Natural killer cell (primary cell): ENCODE results near the gene CARD19. TPM values are rescaled to one million over a fixed set of nuclear protein-coding genes. Genes with fewer than 3 reads are reported as not detected.

ENCODE experiments used
- ATAC-seq, 3 donors: fragments of 150-1000 bp in 2 of 3; fragments of 200-7000 bp in 1 of 3; cut with Tn5 transposase; 1 replicate in 1 of 3; 2 replicates in 2 of 3; pipeline ENCODE4 v1.10.0; 2021; ENCODE audit warnings: mild to moderate bottlenecking in 2 of 3, moderate library complexity in 2 of 3
- DNase-seq, 2 donors: peaks; one replicate each; pipeline versions ENCODE4 v3.0.0 to v3.0.0-alpha.2; 2013 to 2021; ENCODE audit warnings: mixed read lengths in 1 of 2
- H3K27ac ChIP-seq: one replicate; pipeline ENCODE4 v1.5.1; 2013; ENCODE audit warnings: mild to moderate bottlenecking, low read length
- H3K27me3 ChIP-seq: one replicate; pipeline ENCODE4 v1.6.1; 2013; ENCODE audit warnings: low read length; ENCODE audit not compliant: control insufficient read depth, insufficient read depth
- H3K36me3 ChIP-seq: one replicate; pipeline ENCODE4 v1.6.1; 2013; ENCODE audit warnings: low read length; ENCODE audit not compliant: control insufficient read depth, insufficient read depth
- H3K4me1 ChIP-seq: one replicate; pipeline ENCODE4 v1.6.1; 2013; ENCODE audit warnings: low read length; ENCODE audit not compliant: control insufficient read depth, insufficient read depth
- H3K4me3 ChIP-seq: one replicate; pipeline ENCODE4 v1.5.1; 2013; ENCODE audit warnings: low read length
- H3K9me3 ChIP-seq: one replicate; pipeline ENCODE4 v1.6.1; 2013; ENCODE audit warnings: low read length; ENCODE audit not compliant: control insufficient read depth, insufficient read depth
- H3K27ac Mint-ChIP-seq, 2 donors: one replicate each; pipeline ENCODE4 v1.8.0; 2022; ENCODE audit warnings: mild to moderate bottlenecking in 2 of 2, mixed read lengths in 2 of 2, moderate library complexity in 1 of 2
- H3K27me3 Mint-ChIP-seq, 2 donors: one replicate each; pipeline ENCODE4 v1.8.0; 2022; ENCODE audit warnings: low read depth in 2 of 2, mixed read lengths in 2 of 2
- H3K36me3 Mint-ChIP-seq: one replicate; pipeline ENCODE4 v1.8.0; 2022; ENCODE audit warnings: mixed read lengths
- H3K4me1 Mint-ChIP-seq, 2 donors: one replicate each; pipeline ENCODE4 v1.8.0; 2022; ENCODE audit warnings: mixed read lengths in 2 of 2
- H3K4me3 Mint-ChIP-seq: one replicate; pipeline ENCODE4 v1.8.0; 2022; ENCODE audit warnings: mild to moderate bottlenecking, moderate library complexity, mixed read lengths
- H3K9me3 Mint-ChIP-seq, 2 donors: one replicate each; pipeline ENCODE4 v1.8.0; 2022; ENCODE audit warnings: mixed read lengths in 2 of 2
- CTCF ChIP-seq: fragments of 200-600 bp; IDR thresholded peaks from one replicate; pipeline ENCODE4 v1.8.0; 2022; ENCODE audit warnings: antibody characterized with exemption
- WGBS: methylation state at CpG from one replicate; pipeline ENCODE4 v1.1.7; 2013; ENCODE audit warnings: missing lambda C conversion rate; ENCODE audit not compliant: insufficient coverage; 5-methylcytosine and 5-hydroxymethylcytosine counted together
- intact Hi-C: fragments of 100-400 bp; cut with micrococcal nuclease; formaldehyde crosslinking; loops from one replicate; pipeline ENCODE4 v1.14.2; 2022
- total RNA-seq, 4 donors: library from RNA; stranded (reverse); fragments of 120-200 nt in 1 of 4; gene quantifications; one replicate each; pipeline versions ENCODE4 v1.2.3 to v1.2.4, GENCODE V29; 2013 to 2022

The CARD19 gene
- total RNA-seq, 3 donors from 2014 or later (not counting 1 experiment from before 2014, with no cell fraction given): 30.7 to 49.1 (median 42.6) TPM

GRCh38 chr9:93137362-93137761, 41.3 kb downstream of the CARD19 start:
- intact Hi-C loops: loop anchor here (10.0 kb wide), 1 partner anchor 317 kb away; the partner anchor contains the start of genes FAM120A and FAM120AOS
- Mint-ChIP-seq H3K4me3 (no peak overlapping the region), H3K9me3 (no peaks in the 10 kb centered on the region), H3K4me1 (peaks cover 19 to 27% of the 10 kb centered on the region in 2 donors), H3K36me3 (no peaks in the 10 kb centered on the region), H3K27ac (peak overlapping the region in 1 of 2 donors; percentile 97), H3K27me3 (peaks cover 0 to 5% of the 10 kb centered on the region in 2 donors)
- Histone ChIP-seq H3K4me1 (peaks cover 37% of the 10 kb centered on the region), H3K27me3 (no peaks in the 10 kb centered on the region), H3K4me3 (no peak overlapping the region), H3K9me3 (peaks cover 3% of the 10 kb centered on the region), H3K36me3 (no peaks in the 10 kb centered on the region), H3K27ac (no peak overlapping the region)
- DNase-seq (no peak), ATAC-seq (no peak)
- TF ChIP-seq CTCF: no peak
- 91% methylated on average over 11 of the region's 11 CpGs for WGBS

GRCh38 chr9:93138171-93138764, 42.3 kb downstream of the CARD19 start:
- H3K27me3 Mint-ChIP-seq: peaks cover 0 to 5% of the 10 kb centered on the region in 2 donors
- H3K36me3 ChIP-seq: no peaks in the 10 kb centered on the region
- intact Hi-C loops: loop anchor here (10.0 kb wide), 1 partner anchor 317 kb away; the partner anchor contains the start of genes FAM120A and FAM120AOS
- peaks cover 13 to 20% of the 10 kb centered on the region in 2 donors for H3K4me1 Mint-ChIP-seq
- no peaks in the 10 kb centered on the region for H3K27me3 ChIP-seq
- ATAC-seq: no peak
- H3K36me3 Mint-ChIP-seq: no peaks in the 10 kb centered on the region
- no peak for TF ChIP-seq CTCF
- no peak overlapping the region for H3K27ac ChIP-seq
- H3K4me1 ChIP-seq: peaks cover 37% of the 10 kb centered on the region
- peaks cover 3% of the 10 kb centered on the region for H3K9me3 ChIP-seq
- no peak overlapping the region for H3K4me3 ChIP-seq
- 56% methylated on average over 6 of the region's 7 CpGs for whole genome bisulfite sequencing
- H3K4me3 Mint-ChIP-seq: no peak overlapping the region
- H3K27ac Mint-ChIP-seq: peak overlapping the region in 1 of 2 donors; percentile 36
- DNase-seq: no peak
- no peaks in the 10 kb centered on the region for H3K9me3 Mint-ChIP-seq

- no peak overlapping the region for H3K27ac Mint-ChIP-seq
Measured at GRCh38 chr9:93139365-93140182, 43.6 kb downstream of the CARD19 start.

More at GRCh38 chr9:93139365-93140182, 43.6 kb downstream of the CARD19 start:
- Histone ChIP-seq H3K4me3 (no peak overlapping the region), H3K9me3 (peaks cover 3% of the 10 kb centered on the region), H3K4me1 (peaks cover 43% of the 10 kb centered on the region), H3K27ac (no peak overlapping the region), H3K27me3 (no peaks in the 10 kb centered on the region), H3K36me3 (no peaks in the 10 kb centered on the region)
- no peak overlapping the region for H3K4me3 Mint-ChIP-seq
- WGBS: 57% methylated on average over 16 of the region's 16 CpGs
- TF ChIP-seq CTCF: no peak
- no peaks in the 10 kb centered on the region for H3K9me3 Mint-ChIP-seq
- DNase-seq (no peak), ATAC-seq (no peak)
- intact Hi-C loops: loop anchor here (10.0 kb wide), 1 partner anchor 315 kb away; the partner anchor contains the start of genes FAM120A and FAM120AOS
- peaks cover 0 to 3% of the 10 kb centered on the region in 2 donors for H3K27me3 Mint-ChIP-seq
- H3K4me1 Mint-ChIP-seq: peaks cover 15 to 26% of the 10 kb centered on the region in 2 donors
- H3K36me3 Mint-ChIP-seq: no peaks in the 10 kb centered on the region
